Liver (tissue), 3 donors: ENCODE measurements around the gene PTMS.

Source experiments
- FOXA1 ChIP-seq: IDR thresholded peaks from 2 replicates; pipeline ENCODE4 v1.6.1; 2016; ENCODE audit warnings: antibody characterized with exemption
- GABPA ChIP-seq, 2 donors: IDR thresholded peaks in 1 of 2; conservative IDR thresholded peaks in 1 of 2; 2 replicates each; pipeline ENCODE4 v1.6.1; 2016; ENCODE audit warnings: antibody characterized with exemption in 2 of 2, mild to moderate bottlenecking in 1 of 2, moderate library complexity in 1 of 2
- NR2F2 ChIP-seq: IDR thresholded peaks from 2 replicates; pipeline ENCODE4 v1.6.1; 2016; ENCODE audit warnings: antibody characterized with exemption
- RAD21 ChIP-seq, 2 donors: IDR thresholded peaks; 2 replicates each; pipeline ENCODE4 v1.6.1; 2016; ENCODE audit warnings: antibody characterized with exemption in 2 of 2, mild to moderate bottlenecking in 2 of 2
- RXRA ChIP-seq, 2 donors: IDR thresholded peaks; 2 replicates each; pipeline ENCODE4 v1.6.1; 2017 to 2018; ENCODE audit warnings: antibody characterized with exemption in 2 of 2, mild to moderate bottlenecking in 1 of 2
- SP1 ChIP-seq: IDR thresholded peaks from 2 replicates; pipeline ENCODE4 v1.6.1; 2018; ENCODE audit warnings: antibody characterized with exemption, mild to moderate bottlenecking
- TAF1 ChIP-seq: conservative IDR thresholded peaks from 2 replicates; pipeline ENCODE4 v1.6.1; 2016; ENCODE audit warnings: antibody characterized with exemption, mild to moderate bottlenecking
- YY1 ChIP-seq: IDR thresholded peaks from 2 replicates; pipeline ENCODE4 v1.6.1; 2016; ENCODE audit warnings: antibody characterized with exemption, mild to moderate bottlenecking
- TF ChIP-seq, protein P1 (sequence below): fragments of 150-350 bp; IDR thresholded peaks from 2 replicates; pipeline ENCODE4 v1.5.1; 2017; ENCODE audit warnings: improper control_type of control experiment, low read depth, low read length; ENCODE audit not compliant: missing input control
- TF ChIP-seq, protein P2 (sequence below): IDR thresholded peaks from 2 replicates; pipeline ENCODE4 v1.6.1; 2016; ENCODE audit warnings: antibody characterized with exemption
- TF ChIP-seq, protein P3 (sequence below): IDR thresholded peaks from 2 replicates; pipeline ENCODE4 v1.6.1; 2016; ENCODE audit warnings: antibody characterized with exemption, mild to moderate bottlenecking
- TF ChIP-seq, protein P4 (sequence below): IDR thresholded peaks from 2 replicates; pipeline ENCODE4 v1.6.1; 2016; ENCODE audit warnings: antibody characterized with exemption
- TF ChIP-seq, protein P5 (sequence below): IDR thresholded peaks from 2 replicates; pipeline ENCODE4 v1.6.1; 2016; ENCODE audit warnings: antibody characterized with exemption
- donor health status: healthy.
- donor health status: healthy.

DNA sequence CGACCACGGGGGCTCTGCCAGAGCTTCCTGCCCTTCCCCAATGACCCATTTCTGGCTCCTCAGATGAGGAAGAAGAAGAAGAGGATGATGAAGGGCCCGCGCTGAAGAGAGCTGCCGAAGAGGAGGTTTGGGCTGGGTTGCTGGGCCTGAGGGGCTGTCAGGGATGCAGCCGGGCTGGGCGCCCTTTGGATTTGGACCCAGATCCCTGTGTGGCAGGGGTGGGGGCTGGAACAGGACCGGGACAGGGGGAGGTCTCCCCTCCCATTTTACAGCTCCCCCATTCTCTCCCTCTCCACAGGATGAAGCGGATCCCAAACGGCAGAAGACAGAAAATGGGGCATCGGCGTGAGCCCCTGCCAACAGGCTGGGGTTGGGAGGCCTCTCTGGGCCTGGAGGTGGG, 3.9 kb downstream of the PTMS start:
- TF ChIP-seq, protein P1, sequence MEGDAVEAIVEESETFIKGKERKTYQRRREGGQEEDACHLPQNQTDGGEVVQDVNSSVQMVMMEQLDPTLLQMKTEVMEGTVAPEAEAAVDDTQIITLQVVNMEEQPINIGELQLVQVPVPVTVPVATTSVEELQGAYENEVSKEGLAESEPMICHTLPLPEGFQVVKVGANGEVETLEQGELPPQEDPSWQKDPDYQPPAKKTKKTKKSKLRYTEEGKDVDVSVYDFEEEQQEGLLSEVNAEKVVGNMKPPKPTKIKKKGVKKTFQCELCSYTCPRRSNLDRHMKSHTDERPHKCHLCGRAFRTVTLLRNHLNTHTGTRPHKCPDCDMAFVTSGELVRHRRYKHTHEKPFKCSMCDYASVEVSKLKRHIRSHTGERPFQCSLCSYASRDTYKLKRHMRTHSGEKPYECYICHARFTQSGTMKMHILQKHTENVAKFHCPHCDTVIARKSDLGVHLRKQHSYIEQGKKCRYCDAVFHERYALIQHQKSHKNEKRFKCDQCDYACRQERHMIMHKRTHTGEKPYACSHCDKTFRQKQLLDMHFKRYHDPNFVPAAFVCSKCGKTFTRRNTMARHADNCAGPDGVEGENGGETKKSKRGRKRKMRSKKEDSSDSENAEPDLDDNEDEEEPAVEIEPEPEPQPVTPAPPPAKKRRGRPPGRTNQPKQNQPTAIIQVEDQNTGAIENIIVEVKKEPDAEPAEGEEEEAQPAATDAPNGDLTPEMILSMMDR, result no peak
- TF ChIP-seq, protein P2, sequence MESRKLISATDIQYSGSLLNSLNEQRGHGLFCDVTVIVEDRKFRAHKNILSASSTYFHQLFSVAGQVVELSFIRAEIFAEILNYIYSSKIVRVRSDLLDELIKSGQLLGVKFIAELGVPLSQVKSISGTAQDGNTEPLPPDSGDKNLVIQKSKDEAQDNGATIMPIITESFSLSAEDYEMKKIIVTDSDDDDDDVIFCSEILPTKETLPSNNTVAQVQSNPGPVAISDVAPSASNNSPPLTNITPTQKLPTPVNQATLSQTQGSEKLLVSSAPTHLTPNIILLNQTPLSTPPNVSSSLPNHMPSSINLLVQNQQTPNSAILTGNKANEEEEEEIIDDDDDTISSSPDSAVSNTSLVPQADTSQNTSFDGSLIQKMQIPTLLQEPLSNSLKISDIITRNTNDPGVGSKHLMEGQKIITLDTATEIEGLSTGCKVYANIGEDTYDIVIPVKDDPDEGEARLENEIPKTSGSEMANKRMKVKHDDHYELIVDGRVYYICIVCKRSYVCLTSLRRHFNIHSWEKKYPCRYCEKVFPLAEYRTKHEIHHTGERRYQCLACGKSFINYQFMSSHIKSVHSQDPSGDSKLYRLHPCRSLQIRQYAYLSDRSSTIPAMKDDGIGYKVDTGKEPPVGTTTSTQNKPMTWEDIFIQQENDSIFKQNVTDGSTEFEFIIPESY, result no peak
- no peak for TF ChIP-seq NR2F2
- no peak for TF ChIP-seq FOXA1
- TF ChIP-seq, protein P3, sequence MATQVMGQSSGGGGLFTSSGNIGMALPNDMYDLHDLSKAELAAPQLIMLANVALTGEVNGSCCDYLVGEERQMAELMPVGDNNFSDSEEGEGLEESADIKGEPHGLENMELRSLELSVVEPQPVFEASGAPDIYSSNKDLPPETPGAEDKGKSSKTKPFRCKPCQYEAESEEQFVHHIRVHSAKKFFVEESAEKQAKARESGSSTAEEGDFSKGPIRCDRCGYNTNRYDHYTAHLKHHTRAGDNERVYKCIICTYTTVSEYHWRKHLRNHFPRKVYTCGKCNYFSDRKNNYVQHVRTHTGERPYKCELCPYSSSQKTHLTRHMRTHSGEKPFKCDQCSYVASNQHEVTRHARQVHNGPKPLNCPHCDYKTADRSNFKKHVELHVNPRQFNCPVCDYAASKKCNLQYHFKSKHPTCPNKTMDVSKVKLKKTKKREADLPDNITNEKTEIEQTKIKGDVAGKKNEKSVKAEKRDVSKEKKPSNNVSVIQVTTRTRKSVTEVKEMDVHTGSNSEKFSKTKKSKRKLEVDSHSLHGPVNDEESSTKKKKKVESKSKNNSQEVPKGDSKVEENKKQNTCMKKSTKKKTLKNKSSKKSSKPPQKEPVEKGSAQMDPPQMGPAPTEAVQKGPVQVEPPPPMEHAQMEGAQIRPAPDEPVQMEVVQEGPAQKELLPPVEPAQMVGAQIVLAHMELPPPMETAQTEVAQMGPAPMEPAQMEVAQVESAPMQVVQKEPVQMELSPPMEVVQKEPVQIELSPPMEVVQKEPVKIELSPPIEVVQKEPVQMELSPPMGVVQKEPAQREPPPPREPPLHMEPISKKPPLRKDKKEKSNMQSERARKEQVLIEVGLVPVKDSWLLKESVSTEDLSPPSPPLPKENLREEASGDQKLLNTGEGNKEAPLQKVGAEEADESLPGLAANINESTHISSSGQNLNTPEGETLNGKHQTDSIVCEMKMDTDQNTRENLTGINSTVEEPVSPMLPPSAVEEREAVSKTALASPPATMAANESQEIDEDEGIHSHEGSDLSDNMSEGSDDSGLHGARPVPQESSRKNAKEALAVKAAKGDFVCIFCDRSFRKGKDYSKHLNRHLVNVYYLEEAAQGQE, result no peak
- no peak for TF ChIP-seq YY1
- TF ChIP-seq, protein P4, sequence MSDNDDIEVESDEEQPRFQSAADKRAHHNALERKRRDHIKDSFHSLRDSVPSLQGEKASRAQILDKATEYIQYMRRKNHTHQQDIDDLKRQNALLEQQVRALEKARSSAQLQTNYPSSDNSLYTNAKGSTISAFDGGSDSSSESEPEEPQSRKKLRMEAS, result no peak
- no peak for TF ChIP-seq SP1
- TF ChIP-seq TAF1, result no peak
- TF ChIP-seq GABPA (IDR thresholded peaks at IDR 0.05 in 1 of 2, conservative IDR thresholded peaks at IDR 0.05 in 1 of 2), result no peak
- TF ChIP-seq, protein P5, sequence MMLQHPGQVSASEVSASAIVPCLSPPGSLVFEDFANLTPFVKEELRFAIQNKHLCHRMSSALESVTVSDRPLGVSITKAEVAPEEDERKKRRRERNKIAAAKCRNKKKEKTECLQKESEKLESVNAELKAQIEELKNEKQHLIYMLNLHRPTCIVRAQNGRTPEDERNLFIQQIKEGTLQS, result no peak
- TF ChIP-seq RXRA (IDR thresholded peaks at IDR 0.05), result no peak
- no peak for TF ChIP-seq RAD21 (IDR thresholded peaks at IDR 0.05)
